Measurements from ENCODE around the gene ZNF512. TPM values are rescaled to one million over a fixed set of nuclear protein-coding genes. Genes with fewer than 3 reads are reported as not detected.

ZNF512 gene
- total and polyA plus RNA-seq, 2 of the 13 experiments (the other 11 are each of a cell fraction or from before 2014, with no cell fraction given): 29.8 to 31.0 TPM

DNA sequence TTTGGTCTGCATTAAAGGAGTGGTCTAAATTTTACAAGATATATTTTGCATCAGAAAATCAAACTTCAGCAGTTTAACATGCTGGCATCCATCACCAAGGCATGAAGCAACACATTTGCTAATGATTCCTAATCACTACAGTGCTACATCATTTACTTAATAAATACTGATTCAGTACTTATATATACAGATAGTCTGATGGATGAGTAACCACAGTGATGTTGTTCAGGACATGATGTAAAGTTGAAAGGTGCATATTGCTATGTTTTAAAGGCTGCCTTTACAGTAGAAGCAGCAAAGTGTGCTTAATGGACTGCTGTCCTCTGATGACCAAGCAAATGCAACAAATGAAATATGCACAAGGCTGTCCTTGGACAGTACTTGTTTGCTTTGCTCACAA is 69.5 kb downstream of the ZNF512 start:
- no peak for ATAC-seq
- H3K4me1 ChIP-seq (ENCODE audit: insufficient read depth, low read length): no peaks in the 10 kb centered on the region
- no peaks in the 10 kb centered on the region for H3K79me2 ChIP-seq (ENCODE audit: insufficient read depth, low read length)
- POLR2A ChIA-PET: interaction anchor here (1.4 to 1.6 kb wide), 2 partner anchors 11 to 29 kb away, joined by 4 to 5 read pairs; partner anchors contain the start of genes SLC4A1AP and SUPT7L
- CTCF ChIA-PET (ENCODE audit: low intra/inter-chr PET ratio, low total read pairs): no interaction called here
- TF ChIP-seq ZNF230 (CRISPR knock-in tag; IDR thresholded peaks at IDR 0.05) (no peak), RBM22 (optimal IDR thresholded peaks at IDR 0.05; ENCODE audit: low read length) (peak; percentile 79)
- no peak overlapping the region for H3K4me2 ChIP-seq (ENCODE audit: low read depth, low read length)
- no peak overlapping the region for H3K4me3 ChIP-seq (replicated peaks in 1 of 3; ENCODE audit: insufficient read depth in 1 of 3, low read depth in 2 of 3, low read length in 3 of 3)
- H3K9ac ChIP-seq (ENCODE audit: insufficient read depth, low read depth, low read length): no peak overlapping the region
- no peaks in the 10 kb centered on the region for H3K9me3 ChIP-seq (ENCODE audit: low read length)
- DNase-seq (ENCODE audit: low spot score): no peak
- intact Hi-C loops (cut with micrococcal nuclease; ENCODE audit: unreplicated experiment): no loop called here
- H3K27ac ChIP-seq (ENCODE audit: extremely low read length, insufficient read depth, low read length): no peak overlapping the region
- in situ Hi-C loops (cut with HindIII; ENCODE audit: extremely low pct_ligation_motif_present, low pct_unique_long_range_greater_than_20kb): no loop called here
- H3K36me3 ChIP-seq (replicated peaks in 1 of 2; ENCODE audit: control insufficient read depth in 1 of 2, insufficient read depth in 2 of 2, low read length in 2 of 2): peaks cover 40 to 91% of the 10 kb centered on the region in 2 experiments
- FAIRE-seq: no peak
- no peaks in the 10 kb centered on the region for H3K27me3 ChIP-seq (ENCODE audit: control insufficient read depth in 1 of 2, insufficient read depth in 2 of 2, low read length in 2 of 2)
- no peaks in the 10 kb centered on the region for H4K20me1 ChIP-seq (ENCODE audit: insufficient read depth, low read length)
- no peak overlapping the region for H2AFZ ChIP-seq (ENCODE audit: low read length)
- BruUV-seq (replicated peaks): no TSS peak

DNA sequence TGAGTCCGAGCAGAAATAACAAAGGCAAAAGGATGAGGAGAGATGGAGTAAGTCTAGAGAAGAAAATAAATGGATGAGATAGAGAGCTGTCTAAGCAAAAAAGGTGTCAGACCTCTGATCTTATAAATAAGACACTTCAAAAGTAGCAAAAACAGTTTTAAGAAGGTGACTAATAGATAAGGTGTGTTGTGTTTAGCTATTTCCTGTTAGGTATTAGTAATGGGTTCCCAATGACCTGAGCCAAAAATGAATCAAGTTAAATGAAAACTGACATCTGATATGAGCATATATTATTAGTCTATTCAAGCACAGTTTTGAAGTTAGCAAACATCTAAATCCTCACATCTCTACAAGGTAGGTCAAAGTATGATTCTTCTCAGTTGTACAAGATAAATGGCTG is 69.9 kb downstream of the ZNF512 start:
- Histone ChIP-seq H3K36me3 (replicated peaks in 1 of 2; ENCODE audit: control insufficient read depth in 1 of 2, insufficient read depth in 2 of 2, low read length in 2 of 2) (peaks cover 39 to 92% of the 10 kb centered on the region in 2 experiments), H3K27ac (ENCODE audit: extremely low read length, insufficient read depth, low read length) (no peak overlapping the region)
- 91% methylated on average over 1 of the region's 1 CpG for WGBS (ENCODE audit: low lambda C conversion rate)
- TF ChIP-seq RFXAP (CRISPR knock-in tag; IDR thresholded peaks at IDR 0.05; ENCODE audit: borderline replicate concordance) (no peak), ZNF446 (CRISPR knock-in tag; IDR thresholded peaks at IDR 0.05) (no peak), SOX13 (IDR thresholded peaks at IDR 0.05) (no peak), SOX13 (CRISPR knock-in tag; conservative IDR thresholded peaks at IDR 0.05 in 1 of 2, IDR thresholded peaks at IDR 0.05 in 1 of 2) (no peak), FIP1L1 (IDR thresholded peaks at IDR 0.05; ENCODE audit: borderline replicate concordance, insufficient read depth, low read depth, low read length) (no peak), ZNF350 (CRISPR knock-in tag; IDR thresholded peaks at IDR 0.05; ENCODE audit: borderline replicate concordance, low read depth) (no peak), JUN (CRISPR knock-in tag; IDR thresholded peaks at IDR 0.05) (no peak), ZNF841 (CRISPR knock-in tag; IDR thresholded peaks at IDR 0.05; ENCODE audit: borderline replicate concordance) (no peak), PCBP2 (optimal IDR thresholded peaks at IDR 0.05; ENCODE audit: low read depth, low read length, poor library complexity, severe bottlenecking) (no peak), ZNF33A (CRISPR knock-in tag; IDR thresholded peaks at IDR 0.05; ENCODE audit: borderline replicate concordance) (no peak)
- TF ChIP-seq, protein P1, sequence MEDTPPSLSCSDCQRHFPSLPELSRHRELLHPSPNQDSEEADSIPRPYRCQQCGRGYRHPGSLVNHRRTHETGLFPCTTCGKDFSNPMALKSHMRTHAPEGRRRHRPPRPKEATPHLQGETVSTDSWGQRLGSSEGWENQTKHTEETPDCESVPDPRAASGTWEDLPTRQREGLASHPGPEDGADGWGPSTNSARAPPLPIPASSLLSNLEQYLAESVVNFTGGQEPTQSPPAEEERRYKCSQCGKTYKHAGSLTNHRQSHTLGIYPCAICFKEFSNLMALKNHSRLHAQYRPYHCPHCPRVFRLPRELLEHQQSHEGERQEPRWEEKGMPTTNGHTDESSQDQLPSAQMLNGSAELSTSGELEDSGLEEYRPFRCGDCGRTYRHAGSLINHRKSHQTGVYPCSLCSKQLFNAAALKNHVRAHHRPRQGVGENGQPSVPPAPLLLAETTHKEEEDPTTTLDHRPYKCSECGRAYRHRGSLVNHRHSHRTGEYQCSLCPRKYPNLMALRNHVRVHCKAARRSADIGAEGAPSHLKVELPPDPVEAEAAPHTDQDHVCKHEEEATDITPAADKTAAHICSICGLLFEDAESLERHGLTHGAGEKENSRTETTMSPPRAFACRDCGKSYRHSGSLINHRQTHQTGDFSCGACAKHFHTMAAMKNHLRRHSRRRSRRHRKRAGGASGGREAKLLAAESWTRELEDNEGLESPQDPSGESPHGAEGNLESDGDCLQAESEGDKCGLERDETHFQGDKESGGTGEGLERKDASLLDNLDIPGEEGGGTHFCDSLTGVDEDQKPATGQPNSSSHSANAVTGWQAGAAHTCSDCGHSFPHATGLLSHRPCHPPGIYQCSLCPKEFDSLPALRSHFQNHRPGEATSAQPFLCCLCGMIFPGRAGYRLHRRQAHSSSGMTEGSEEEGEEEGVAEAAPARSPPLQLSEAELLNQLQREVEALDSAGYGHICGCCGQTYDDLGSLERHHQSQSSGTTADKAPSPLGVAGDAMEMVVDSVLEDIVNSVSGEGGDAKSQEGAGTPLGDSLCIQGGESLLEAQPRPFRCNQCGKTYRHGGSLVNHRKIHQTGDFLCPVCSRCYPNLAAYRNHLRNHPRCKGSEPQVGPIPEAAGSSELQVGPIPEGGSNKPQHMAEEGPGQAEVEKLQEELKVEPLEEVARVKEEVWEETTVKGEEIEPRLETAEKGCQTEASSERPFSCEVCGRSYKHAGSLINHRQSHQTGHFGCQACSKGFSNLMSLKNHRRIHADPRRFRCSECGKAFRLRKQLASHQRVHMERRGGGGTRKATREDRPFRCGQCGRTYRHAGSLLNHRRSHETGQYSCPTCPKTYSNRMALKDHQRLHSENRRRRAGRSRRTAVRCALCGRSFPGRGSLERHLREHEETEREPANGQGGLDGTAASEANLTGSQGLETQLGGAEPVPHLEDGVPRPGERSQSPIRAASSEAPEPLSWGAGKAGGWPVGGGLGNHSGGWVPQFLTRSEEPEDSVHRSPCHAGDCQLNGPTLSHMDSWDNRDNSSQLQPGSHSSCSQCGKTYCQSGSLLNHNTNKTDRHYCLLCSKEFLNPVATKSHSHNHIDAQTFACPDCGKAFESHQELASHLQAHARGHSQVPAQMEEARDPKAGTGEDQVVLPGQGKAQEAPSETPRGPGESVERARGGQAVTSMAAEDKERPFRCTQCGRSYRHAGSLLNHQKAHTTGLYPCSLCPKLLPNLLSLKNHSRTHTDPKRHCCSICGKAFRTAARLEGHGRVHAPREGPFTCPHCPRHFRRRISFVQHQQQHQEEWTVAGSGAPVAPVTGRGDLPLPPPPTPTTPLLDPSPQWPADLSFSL (CRISPR knock-in tag; IDR thresholded peaks at IDR 0.05): no peak

More for the DNA sequence above, 69.9 kb downstream of the ZNF512 start:
- Histone ChIP-seq H3K27me3 (ENCODE audit: control insufficient read depth in 1 of 2, insufficient read depth in 2 of 2, low read length in 2 of 2) (no peaks in the 10 kb centered on the region), H3K4me3 (replicated peaks in 1 of 3; ENCODE audit: insufficient read depth in 1 of 3, low read depth in 2 of 3, low read length in 3 of 3) (no peak overlapping the region), H4K20me1 (ENCODE audit: insufficient read depth, low read length) (no peaks in the 10 kb centered on the region), H3K9me3 (ENCODE audit: low read length) (no peaks in the 10 kb centered on the region), H3K4me2 (ENCODE audit: low read depth, low read length) (no peak overlapping the region), H2AFZ (ENCODE audit: low read length) (no peak overlapping the region), H3K9ac (ENCODE audit: insufficient read depth, low read depth, low read length) (no peak overlapping the region), H3K79me2 (ENCODE audit: insufficient read depth, low read length) (no peaks in the 10 kb centered on the region), H3K4me1 (ENCODE audit: insufficient read depth, low read length) (no peaks in the 10 kb centered on the region)
- DNase-seq (ENCODE audit: low spot score) (no peak), ATAC-seq (no peak), FAIRE-seq (no peak)
- in situ Hi-C loops (cut with HindIII; ENCODE audit: extremely low pct_ligation_motif_present, low pct_unique_long_range_greater_than_20kb) (no loop called here), intact Hi-C loops (cut with micrococcal nuclease; ENCODE audit: unreplicated experiment) (no loop called here)
- no TSS peak for BruUV-seq (replicated peaks)
- ChIA-PET CTCF (ENCODE audit: low intra/inter-chr PET ratio, low total read pairs) (no interaction called here), POLR2A (interaction anchor here (1.4 to 1.6 kb wide), 2 partner anchors 11 to 29 kb away, joined by 4 to 5 read pairs; partner anchors contain the start of genes SLC4A1AP and SUPT7L)
